Pericardium fibroblast (primary cell): Measurements from ENCODE around the gene DNAJC28. TPM values are rescaled to one million over a fixed set of nuclear protein-coding genes. Genes with fewer than 3 reads are reported as not detected.

Experiments
- total RNA-seq: library from RNA; depleted of rRNA; stranded (reverse); fragments of >200 nt; gene quantifications from 2 replicates; pipeline ENCODE4 v1.2.3, GENCODE V29; 2015

Gene DNAJC28, protein sequence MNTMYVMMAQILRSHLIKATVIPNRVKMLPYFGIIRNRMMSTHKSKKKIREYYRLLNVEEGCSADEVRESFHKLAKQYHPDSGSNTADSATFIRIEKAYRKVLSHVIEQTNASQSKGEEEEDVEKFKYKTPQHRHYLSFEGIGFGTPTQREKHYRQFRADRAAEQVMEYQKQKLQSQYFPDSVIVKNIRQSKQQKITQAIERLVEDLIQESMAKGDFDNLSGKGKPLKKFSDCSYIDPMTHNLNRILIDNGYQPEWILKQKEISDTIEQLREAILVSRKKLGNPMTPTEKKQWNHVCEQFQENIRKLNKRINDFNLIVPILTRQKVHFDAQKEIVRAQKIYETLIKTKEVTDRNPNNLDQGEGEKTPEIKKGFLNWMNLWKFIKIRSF
- 1.6 and 1.9 TPM in 2 replicates for total RNA-seq

GRCh38 chr21:33491373-33492102, at the start of gene DNAJC28:
Gene DNAJC28 (minus strand): TSS chr21:33491716. CDS start chr21:33489393, 2,323 bp downstream.

GRCh38 chr21:33479679-33480480, 11.6 kb downstream of the DNAJC28 start, which contains the start of gene TMEM50B:
Gene TMEM50B (minus strand): TSS chr21:33479974. CDS start chr21:33468885, 11,089 bp downstream.

Other genes with a start within 250 kb of the DNAJC28 start
- gene IL10RB, start 225.3 kb downstream of the DNAJC28 start, total RNA-seq: 43.2 and 53.8 TPM in 2 replicates
- gene IFNAR1, start 166.7 kb downstream of the DNAJC28 start, total RNA-seq: 16.8 and 98.5 TPM in 2 replicates
- 55.1 and 61.0 TPM in 2 replicates for gene IFNGR2, start 88.3 kb downstream of the DNAJC28 start, total RNA-seq
- gene TMEM50B, start 11.7 kb downstream of the DNAJC28 start, total RNA-seq: 28.6 and 29.4 TPM in 2 replicates
- gene GART, start 50.4 kb upstream of the DNAJC28 start, total RNA-seq: 38.7 and 67.8 TPM in 2 replicates
- 136 and 180 TPM in 2 replicates for gene SON, start 51.3 kb upstream of the DNAJC28 start, total RNA-seq
- 12.5 and 13.4 TPM in 2 replicates for gene DONSON, start 97.0 kb upstream of the DNAJC28 start, total RNA-seq
- gene CRYZL1, start 150.0 kb upstream of the DNAJC28 start, total RNA-seq: 18.1 and 28.0 TPM in 2 replicates
- 52.6 and 81.7 TPM in 2 replicates for gene ITSN1, start 150.8 kb upstream of the DNAJC28 start, total RNA-seq